Body of pancreas (tissue), 4 donors: ENCODE results near the gene INO80C.

Experiments
- CTCF ChIP-seq, 7 experiments: fragments of 450-650 bp in 4 of 7; fragments of 200-600 bp in 3 of 7; sonication (generic) in 3 of 7; IDR thresholded peaks; one replicate each; pipeline ENCODE4 v1.5.1; 2016 to 2019; ENCODE audit warnings: antibody characterized with exemption in 7 of 7
- POLR2A ChIP-seq, 3 donors: fragments of 450-650 bp; IDR thresholded peaks; one replicate each; pipeline ENCODE4 v1.6.1; 2016; ENCODE audit warnings: antibody characterized with exemption in 3 of 3, mild to moderate bottlenecking in 2 of 3

- no peak for TF ChIP-seq CTCF (IDR thresholded peaks at IDR 0.05)
- no peak for TF ChIP-seq POLR2A (IDR thresholded peaks at IDR 0.05)
Observed at GRCh38 chr18:35436076-35436649, 61.6 kb downstream of the INO80C start.
